ENCODE measurements around the gene MEGF8.

- no peak for TF ChIP-seq CTCF (IDR thresholded peaks at IDR 0.05)
- TF ChIP-seq POLR2AphosphoS5 (IDR thresholded peaks at IDR 0.05), result no peak
Measured at GRCh38 chr19:42407816-42408175, 82.4 kb downstream of the MEGF8 start.

Measured in suprapubic skin (tissue), 3 donors.